H9 (cell line): ENCODE results near the gene LRCH4. TPM values are rescaled to one million over a fixed set of nuclear protein-coding genes. Genes with fewer than 3 reads are reported as not detected.
A peak's percentile ranks its signal among the peaks of the same experiment; 100 is the strongest.

ENCODE experiments used
- DNase-seq: peaks from one replicate; pipeline ENCODE4 v3.0.0-alpha.2; 2017
- H2AFZ ChIP-seq: one replicate; pipeline ENCODE4 v1.6.1; 2013; ENCODE audit warnings: mild to moderate bottlenecking, low read length, control low read depth, moderate library complexity
- H2AK5ac ChIP-seq: 2 replicates; pipeline ENCODE4 v1.6.1; 2013; ENCODE audit warnings: low read length, control low read depth, mixed read lengths; ENCODE audit not compliant: insufficient read length
- H2BK120ac ChIP-seq: one replicate; pipeline ENCODE4 v1.6.1; 2013; ENCODE audit warnings: low read depth, mild to moderate bottlenecking, low read length, control low read depth, inconsistent platforms; ENCODE audit not compliant: poor library complexity, severe bottlenecking
- H2BK12ac ChIP-seq: 2 replicates; pipeline ENCODE4 v1.6.1; 2013; ENCODE audit warnings: low read length, control low read depth, mixed read lengths, low read depth; ENCODE audit not compliant: insufficient read length
- H2BK15ac ChIP-seq: 2 replicates; pipeline ENCODE4 v1.6.1; 2013; ENCODE audit warnings: low read depth, low read length, control low read depth
- H2BK20ac ChIP-seq: one replicate; pipeline ENCODE4 v1.6.1; 2013; ENCODE audit warnings: low read depth, mild to moderate bottlenecking, low read length, control low read depth, inconsistent platforms; ENCODE audit not compliant: poor library complexity, severe bottlenecking
- H2BK5ac ChIP-seq: 2 replicates; pipeline ENCODE4 v1.6.1; 2013; ENCODE audit warnings: low read length, control low read depth, mixed read lengths; ENCODE audit not compliant: insufficient read length
- H3K14ac ChIP-seq: 2 replicates; pipeline ENCODE4 v1.6.1; 2013; ENCODE audit warnings: low read length, control low read depth; ENCODE audit not compliant: insufficient read depth
- H3K18ac ChIP-seq: 2 replicates; pipeline ENCODE4 v1.6.1; 2013; ENCODE audit warnings: low read depth, mild to moderate bottlenecking, mixed read lengths, low read length, control low read depth; ENCODE audit not compliant: insufficient read length
- H3K23ac ChIP-seq: 2 replicates; pipeline ENCODE4 v1.6.1; 2013; ENCODE audit warnings: low read length, control low read depth, mixed read lengths, low read depth; ENCODE audit not compliant: insufficient read length
- H3K23me2 ChIP-seq: 2 replicates; pipeline ENCODE4 v1.6.1; 2013; ENCODE audit warnings: low read depth, mild to moderate bottlenecking, mixed read lengths, low read length, control low read depth; ENCODE audit not compliant: insufficient read length, poor library complexity, severe bottlenecking
- H3K27ac ChIP-seq: 2 replicates; pipeline ENCODE4 v1.5.1; 2013; ENCODE audit warnings: low read length, control low read depth, mixed read lengths, low read depth; ENCODE audit not compliant: insufficient read length
- H3K27me3 ChIP-seq: 2 replicates; pipeline ENCODE4 v1.6.1; 2013; ENCODE audit warnings: low read length, control low read depth, inconsistent platforms; ENCODE audit not compliant: insufficient read depth
- H3K4ac ChIP-seq: 2 replicates; pipeline ENCODE4 v1.6.1; 2013; ENCODE audit warnings: low read depth, mild to moderate bottlenecking, control low read depth, inconsistent platforms, low read length, moderate library complexity
- H3K4me1 ChIP-seq: 2 replicates; pipeline ENCODE4 v1.6.1; 2013; ENCODE audit warnings: low read length, control low read depth, inconsistent platforms; ENCODE audit not compliant: insufficient read depth
- H3K4me2 ChIP-seq: 2 replicates; pipeline ENCODE4 v1.6.1; 2013; ENCODE audit warnings: low read length, control low read depth, mixed read lengths; ENCODE audit not compliant: insufficient read length, insufficient read depth
- H3K56ac ChIP-seq: 2 replicates; pipeline ENCODE4 v1.6.1; 2013; ENCODE audit warnings: low read depth, mild to moderate bottlenecking, mixed read lengths, low read length, control low read depth; ENCODE audit not compliant: insufficient read length
- H3K79me1 ChIP-seq: 2 replicates; pipeline ENCODE4 v1.6.1; 2013; ENCODE audit warnings: low read depth, mild to moderate bottlenecking, moderate library complexity, low read length, control low read depth, inconsistent platforms; ENCODE audit not compliant: insufficient read depth, poor library complexity, severe bottlenecking
- H3K79me2 ChIP-seq: 2 replicates; pipeline ENCODE4 v1.6.1; 2013; ENCODE audit warnings: low read length, control low read depth, inconsistent platforms; ENCODE audit not compliant: insufficient read depth
- H3K9ac ChIP-seq: 2 replicates; pipeline ENCODE4 v1.6.1; 2013; ENCODE audit warnings: low read length, control low read depth, mixed read lengths; ENCODE audit not compliant: insufficient read length; ENCODE audit errors: extremely low read depth
- H3K9me3 ChIP-seq: one replicate; pipeline ENCODE4 v1.6.1; 2013; ENCODE audit warnings: low read depth, low read length, inconsistent platforms; ENCODE audit not compliant: control insufficient read depth
- H3T11ph ChIP-seq: one replicate; pipeline ENCODE4 v1.6.1; 2013; ENCODE audit warnings: mild to moderate bottlenecking, low read length, control low read depth, inconsistent platforms
- H4K20me1 ChIP-seq: one replicate; pipeline ENCODE4 v1.6.1; 2013; ENCODE audit not compliant: control insufficient read depth, insufficient read length, insufficient read depth
- H4K5ac ChIP-seq: 2 replicates; pipeline ENCODE4 v1.6.1; 2013; ENCODE audit warnings: low read depth, mild to moderate bottlenecking, mixed read lengths, low read length, control low read depth; ENCODE audit not compliant: insufficient read length
- H4K8ac ChIP-seq: replicated peaks from 2 replicates; pipeline ENCODE4 v1.6.1; 2013; ENCODE audit warnings: low read length, control low read depth, mixed read lengths, low read depth; ENCODE audit not compliant: insufficient read length
- H4K91ac ChIP-seq: 2 replicates; pipeline ENCODE4 v1.6.1; 2013; ENCODE audit warnings: low read depth, mild to moderate bottlenecking, moderate library complexity, mixed read lengths, low read length, control low read depth; ENCODE audit not compliant: insufficient read length
- H3K27ac Mint-ChIP-seq, 3 experiments: 2 replicates in 2 of 3; 3 replicates in 1 of 3; pipeline ENCODE4 v1.8.0; 2020 to 2021; ENCODE audit warnings: mixed read lengths in 3 of 3, mild to moderate bottlenecking in 1 of 3, moderate library complexity in 1 of 3
- H3K27me3 Mint-ChIP-seq: 2 replicates; pipeline ENCODE4 v1.8.0; 2021; ENCODE audit warnings: low read depth, mild to moderate bottlenecking, moderate library complexity, mixed read lengths
- H3K36me3 Mint-ChIP-seq, 3 experiments: 2 replicates in 2 of 3; 3 replicates in 1 of 3; pipeline ENCODE4 v1.8.0; 2020 to 2021; ENCODE audit warnings: low read depth in 3 of 3, mixed read lengths in 3 of 3; ENCODE audit not compliant: insufficient read depth in 1 of 3
- H3K4me1 Mint-ChIP-seq, 2 experiments: 2 replicates each; pipeline ENCODE4 v1.8.0; 2020; ENCODE audit warnings: mixed read lengths in 2 of 2
- H3K4me3 Mint-ChIP-seq, 2 experiments: 2 replicates in 1 of 2; 3 replicates in 1 of 2; pipeline ENCODE4 v1.8.0; 2020 to 2021; ENCODE audit warnings: mild to moderate bottlenecking in 2 of 2, mixed read lengths in 2 of 2, moderate library complexity in 1 of 2
- H3K9me3 Mint-ChIP-seq, 2 experiments: 2 replicates in 1 of 2; 3 replicates in 1 of 2; pipeline ENCODE4 v1.8.0; 2020; ENCODE audit warnings: mild to moderate bottlenecking in 2 of 2, mixed read lengths in 2 of 2, moderate library complexity in 1 of 2
- WGBS: extraction: QIAGEN DNeasy Blood & Tissue Kit; methylation state at CpG from one replicate; pipeline ENCODE4 v1.1.7; 2013; ENCODE audit warnings: missing lambda C conversion rate, low lambda C conversion rate, mixed read lengths; ENCODE audit not compliant: insufficient read length; ENCODE audit errors: extremely low coverage; 5-methylcytosine and 5-hydroxymethylcytosine counted together
- total RNA-seq: library from RNA; stranded (reverse); gene quantifications from 2 replicates; pipeline ENCODE4 v1.2.1, GENCODE V29; 2021
- TF ChIP-seq, protein P1 (sequence below): fragments of 200-600 bp; sonication (generic); conservative IDR thresholded peaks from 3 replicates; pipeline ENCODE4 v1.8.0; 2021; ENCODE audit warnings: antibody characterized with exemption, mild to moderate bottlenecking

The LRCH4 gene
- total RNA-seq, 1 experiment from 2014 or later, result 39.1 TPM

- Histone ChIP-seq H3K23ac (no peak overlapping the region), H3K27ac (no peak overlapping the region), H2BK120ac (no peak overlapping the region), H3K27me3 (no peaks in the 10 kb centered on the region), H4K91ac (no peak overlapping the region), H2AFZ (no peak overlapping the region), H2BK5ac (no peak overlapping the region), H3K9me3 (no peaks in the 10 kb centered on the region), H4K8ac (no peak overlapping the region), H3K9ac (peak overlapping the region; percentile 53), H2BK15ac (no peak overlapping the region), H3K56ac (no peak overlapping the region), H3K79me1 (no peaks in the 10 kb centered on the region), H4K20me1 (no peaks in the 10 kb centered on the region), H2BK20ac (no peak overlapping the region), H3K14ac (peak overlapping the region; percentile 52), H3K23me2 (peaks cover 35% of the 10 kb centered on the region), H3K18ac (peak overlapping the region; percentile 5), H3T11ph (no peak overlapping the region), H3K4ac (no peak overlapping the region), H3K4me2 (peak overlapping the region; percentile 72), H2AK5ac (no peak overlapping the region), H3K4me1 (peaks cover 4% of the 10 kb centered on the region; the same call in 1 of the 2 replicates), H2BK12ac (no peak overlapping the region), H3K79me2 (no peaks in the 10 kb centered on the region), H4K5ac (no peak overlapping the region)
- Mint-ChIP-seq H3K9me3 (no peaks in the 10 kb centered on the region), H3K4me3 (peak overlapping the region; percentile 73 to 89), H3K27me3 (peaks cover 25% of the 10 kb centered on the region), H3K4me1 (peaks cover 30 to 50% of the 10 kb centered on the region in 2 experiments), H3K36me3 (peaks cover 3 to 31% (median 13%) of the 10 kb centered on the region in 3 experiments; a peak in 5 of 7 replicates), H3K27ac (peak overlapping the region; percentile 89 to 95 (median 92); a peak in 6 of 7 replicates)
- WGBS, result no CpG with 5 or more reads among the region's 21 CpGs
- peak; percentile 92 for DNase-seq
- TF ChIP-seq, protein P1, sequence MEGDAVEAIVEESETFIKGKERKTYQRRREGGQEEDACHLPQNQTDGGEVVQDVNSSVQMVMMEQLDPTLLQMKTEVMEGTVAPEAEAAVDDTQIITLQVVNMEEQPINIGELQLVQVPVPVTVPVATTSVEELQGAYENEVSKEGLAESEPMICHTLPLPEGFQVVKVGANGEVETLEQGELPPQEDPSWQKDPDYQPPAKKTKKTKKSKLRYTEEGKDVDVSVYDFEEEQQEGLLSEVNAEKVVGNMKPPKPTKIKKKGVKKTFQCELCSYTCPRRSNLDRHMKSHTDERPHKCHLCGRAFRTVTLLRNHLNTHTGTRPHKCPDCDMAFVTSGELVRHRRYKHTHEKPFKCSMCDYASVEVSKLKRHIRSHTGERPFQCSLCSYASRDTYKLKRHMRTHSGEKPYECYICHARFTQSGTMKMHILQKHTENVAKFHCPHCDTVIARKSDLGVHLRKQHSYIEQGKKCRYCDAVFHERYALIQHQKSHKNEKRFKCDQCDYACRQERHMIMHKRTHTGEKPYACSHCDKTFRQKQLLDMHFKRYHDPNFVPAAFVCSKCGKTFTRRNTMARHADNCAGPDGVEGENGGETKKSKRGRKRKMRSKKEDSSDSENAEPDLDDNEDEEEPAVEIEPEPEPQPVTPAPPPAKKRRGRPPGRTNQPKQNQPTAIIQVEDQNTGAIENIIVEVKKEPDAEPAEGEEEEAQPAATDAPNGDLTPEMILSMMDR, result no peak
Observed at GRCh38 chr7:100602889-100603725, 17.2 kb upstream of the LRCH4 start.
